HepG2 (cell line): Measurements from ENCODE around the gene MEF2B. TPM values are rescaled to one million over a fixed set of nuclear protein-coding genes. Genes with fewer than 3 reads are reported as not detected.

Experiments used
- CEBPB ChIP-seq: IDR thresholded peaks from 2 replicates; pipeline ENCODE4 v1.6.1; 2011; ENCODE audit warnings: low read depth, low read length, improper control_type of control experiment, borderline replicate concordance
- FOXP1 ChIP-seq, 2 experiments: fragments of 450-650 bp in 1 of 2; IDR thresholded peaks; 2 replicates each; pipeline ENCODE4 v1.6.1; 2017 to 2018; ENCODE audit warnings: antibody characterized with exemption in 1 of 2
- HMGA1 ChIP-seq: sonication (generic); formaldehyde crosslinking; conservative IDR thresholded peaks from 2 replicates; pipeline ENCODE4 v1.4.0; 2020; ENCODE audit warnings: missing genetic modification reagents
- MTA1 ChIP-seq: sonication (generic); formaldehyde crosslinking; IDR thresholded peaks from 2 replicates; pipeline ENCODE4 v1.4.0; 2020; ENCODE audit warnings: missing genetic modification reagents, mild to moderate bottlenecking, borderline replicate concordance
- NFKBIZ ChIP-seq: IDR thresholded peaks from 2 replicates; pipeline ENCODE4 v1.6.1; 2018; ENCODE audit warnings: missing genetic modification reagents, missing compliant biosample characterization
- NR1H2 ChIP-seq: sonication (generic); formaldehyde crosslinking; IDR thresholded peaks from 2 replicates; pipeline ENCODE4 v1.8.1; 2022; ENCODE audit warnings: low read depth, missing genetic modification reagents, borderline replicate concordance
- RARG ChIP-seq: sonication (generic); formaldehyde crosslinking; IDR thresholded peaks from 2 replicates; pipeline ENCODE4 v1.4.0; 2020; ENCODE audit warnings: low read depth, mild to moderate bottlenecking, missing genetic modification reagents
- SOX13 ChIP-seq, 3 experiments: fragments of 450-650 bp in 1 of 3; sonication (generic) in 1 of 3; formaldehyde crosslinking in 1 of 3; IDR thresholded peaks in 2 of 3; conservative IDR thresholded peaks in 1 of 3; 2 replicates each; pipeline versions ENCODE4 v1.5.0 to v1.6.1; 2016 to 2020; ENCODE audit warnings: antibody characterized with exemption in 1 of 3, mild to moderate bottlenecking in 1 of 3, missing compliant biosample characterization in 1 of 3, missing genetic modification reagents in 1 of 3, moderate library complexity in 1 of 3
- ZFX ChIP-seq: sonication (generic); formaldehyde crosslinking; IDR thresholded peaks from 2 replicates; pipeline ENCODE4 v1.4.0; 2020; ENCODE audit warnings: mild to moderate bottlenecking, low read depth, missing genetic modification reagents, moderate library complexity
- ZGPAT ChIP-seq: IDR thresholded peaks from 2 replicates; pipeline ENCODE4 v1.6.1; 2016; ENCODE audit warnings: mild to moderate bottlenecking
- ZNF207 ChIP-seq: fragments of 450-650 bp; IDR thresholded peaks from 2 replicates; pipeline ENCODE4 v1.6.1; 2016; ENCODE audit warnings: antibody characterized with exemption, borderline replicate concordance
- ZNF230 ChIP-seq: sonication (generic); formaldehyde crosslinking; IDR thresholded peaks from 2 replicates; pipeline ENCODE4 v1.4.0; 2020; ENCODE audit warnings: mild to moderate bottlenecking, missing genetic modification reagents
- ZNF768 ChIP-seq: sonication (generic); formaldehyde crosslinking; IDR thresholded peaks from 2 replicates; pipeline ENCODE4 v1.4.0; 2020; ENCODE audit warnings: missing genetic modification reagents
- polyA plus RNA-seq, 8 experiments: library from polyadenylated mRNA; depleted of rRNA in 3 of 8; stranded (reverse) in 7 of 8; unstranded in 1 of 8; fragments of >200 nt; fragmentation: Illumina TruSeq in 4 of 8; extraction: Trizol in 4 of 8; gene quantifications; 2 replicates each; pipeline versions ENCODE4 v1.2.1 to v1.2.3, GENCODE V29; 2011 to 2016; ENCODE audit warnings: low read depth in 4 of 8, missing spikeins in 1 of 8, mixed read lengths in 1 of 8; ENCODE audit not compliant: insufficient read depth in 1 of 8
- total RNA-seq, 5 experiments: library from RNA; depleted of rRNA; stranded (reverse); fragments of >200 nt; fragmentation: Illumina TruSeq; extraction: Trizol; gene quantifications; 2 replicates each; pipeline ENCODE4 v1.2.3, GENCODE V29; 2016; ENCODE audit warnings: low read depth in 1 of 5
- TF ChIP-seq, protein P1 (sequence below): IDR thresholded peaks from 2 replicates; pipeline ENCODE4 v1.6.1; 2016; ENCODE audit warnings: low read depth, missing genetic modification reagents, missing compliant biosample characterization
- TF ChIP-seq, protein P2 (sequence below): sonication (generic); formaldehyde crosslinking; IDR thresholded peaks from 2 replicates; pipeline ENCODE4 v1.5.1; 2020; ENCODE audit warnings: mild to moderate bottlenecking, missing genetic modification reagents, borderline replicate concordance
- TF ChIP-seq, protein P3 (sequence below): sonication (generic); formaldehyde crosslinking; IDR thresholded peaks from 2 replicates; pipeline ENCODE4 v1.4.0; 2020; ENCODE audit warnings: missing genetic modification reagents, borderline replicate concordance

MEF2B gene
- total and polyA plus RNA-seq, 2 of the 13 experiments (the other 11 are each of a cell fraction or from before 2014, with no cell fraction given) = 1.2 to 1.7 TPM

GRCh38 chr19:19096641-19097627 lies 73.1 kb downstream of the MEF2B start (continued):
- peak; percentile 80; the same call in 1 of the 2 replicates for TF ChIP-seq NFKBIZ (CRISPR knock-in tag)
- TF ChIP-seq, protein P1, sequence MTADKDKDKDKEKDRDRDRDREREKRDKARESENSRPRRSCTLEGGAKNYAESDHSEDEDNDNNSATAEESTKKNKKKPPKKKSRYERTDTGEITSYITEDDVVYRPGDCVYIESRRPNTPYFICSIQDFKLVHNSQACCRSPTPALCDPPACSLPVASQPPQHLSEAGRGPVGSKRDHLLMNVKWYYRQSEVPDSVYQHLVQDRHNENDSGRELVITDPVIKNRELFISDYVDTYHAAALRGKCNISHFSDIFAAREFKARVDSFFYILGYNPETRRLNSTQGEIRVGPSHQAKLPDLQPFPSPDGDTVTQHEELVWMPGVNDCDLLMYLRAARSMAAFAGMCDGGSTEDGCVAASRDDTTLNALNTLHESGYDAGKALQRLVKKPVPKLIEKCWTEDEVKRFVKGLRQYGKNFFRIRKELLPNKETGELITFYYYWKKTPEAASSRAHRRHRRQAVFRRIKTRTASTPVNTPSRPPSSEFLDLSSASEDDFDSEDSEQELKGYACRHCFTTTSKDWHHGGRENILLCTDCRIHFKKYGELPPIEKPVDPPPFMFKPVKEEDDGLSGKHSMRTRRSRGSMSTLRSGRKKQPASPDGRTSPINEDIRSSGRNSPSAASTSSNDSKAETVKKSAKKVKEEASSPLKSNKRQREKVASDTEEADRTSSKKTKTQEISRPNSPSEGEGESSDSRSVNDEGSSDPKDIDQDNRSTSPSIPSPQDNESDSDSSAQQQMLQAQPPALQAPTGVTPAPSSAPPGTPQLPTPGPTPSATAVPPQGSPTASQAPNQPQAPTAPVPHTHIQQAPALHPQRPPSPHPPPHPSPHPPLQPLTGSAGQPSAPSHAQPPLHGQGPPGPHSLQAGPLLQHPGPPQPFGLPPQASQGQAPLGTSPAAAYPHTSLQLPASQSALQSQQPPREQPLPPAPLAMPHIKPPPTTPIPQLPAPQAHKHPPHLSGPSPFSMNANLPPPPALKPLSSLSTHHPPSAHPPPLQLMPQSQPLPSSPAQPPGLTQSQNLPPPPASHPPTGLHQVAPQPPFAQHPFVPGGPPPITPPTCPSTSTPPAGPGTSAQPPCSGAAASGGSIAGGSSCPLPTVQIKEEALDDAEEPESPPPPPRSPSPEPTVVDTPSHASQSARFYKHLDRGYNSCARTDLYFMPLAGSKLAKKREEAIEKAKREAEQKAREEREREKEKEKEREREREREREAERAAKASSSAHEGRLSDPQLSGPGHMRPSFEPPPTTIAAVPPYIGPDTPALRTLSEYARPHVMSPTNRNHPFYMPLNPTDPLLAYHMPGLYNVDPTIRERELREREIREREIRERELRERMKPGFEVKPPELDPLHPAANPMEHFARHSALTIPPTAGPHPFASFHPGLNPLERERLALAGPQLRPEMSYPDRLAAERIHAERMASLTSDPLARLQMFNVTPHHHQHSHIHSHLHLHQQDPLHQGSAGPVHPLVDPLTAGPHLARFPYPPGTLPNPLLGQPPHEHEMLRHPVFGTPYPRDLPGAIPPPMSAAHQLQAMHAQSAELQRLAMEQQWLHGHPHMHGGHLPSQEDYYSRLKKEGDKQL = peak; percentile 60; the same call in 1 of the 2 replicates
- TF ChIP-seq, protein P2, sequence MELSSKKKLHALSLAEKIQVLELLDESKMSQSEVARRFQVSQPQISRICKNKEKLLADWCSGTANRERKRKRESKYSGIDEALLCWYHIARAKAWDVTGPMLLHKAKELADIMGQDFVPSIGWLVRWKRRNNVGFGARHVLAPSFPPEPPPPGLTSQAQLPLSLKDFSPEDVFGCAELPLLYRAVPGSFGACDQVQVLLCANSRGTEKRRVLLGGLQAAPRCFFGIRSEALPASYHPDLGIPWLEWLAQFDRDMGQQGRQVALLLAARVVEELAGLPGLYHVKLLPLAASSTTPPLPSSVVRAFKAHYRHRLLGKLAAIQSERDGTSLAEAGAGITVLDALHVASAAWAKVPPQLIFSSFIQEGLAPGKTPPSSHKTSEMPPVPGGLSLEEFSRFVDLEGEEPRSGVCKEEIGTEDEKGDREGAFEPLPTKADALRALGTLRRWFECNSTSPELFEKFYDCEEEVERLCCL = no peak
- TF ChIP-seq RARG (CRISPR knock-in tag) = no peak
- peak; percentile 51; the same call in 1 of the 2 replicates for TF ChIP-seq ZNF768 (CRISPR knock-in tag)
- TF ChIP-seq FOXP1 (IDR thresholded peaks at IDR 0.05) = no peak
- peak; percentile 84 for TF ChIP-seq FOXP1 (CRISPR knock-in tag; IDR thresholded peaks at IDR 0.05)
- TF ChIP-seq ZNF207 = no peak
- TF ChIP-seq MTA1 (CRISPR knock-in tag) = peak; percentile 98
- TF ChIP-seq, protein P3, sequence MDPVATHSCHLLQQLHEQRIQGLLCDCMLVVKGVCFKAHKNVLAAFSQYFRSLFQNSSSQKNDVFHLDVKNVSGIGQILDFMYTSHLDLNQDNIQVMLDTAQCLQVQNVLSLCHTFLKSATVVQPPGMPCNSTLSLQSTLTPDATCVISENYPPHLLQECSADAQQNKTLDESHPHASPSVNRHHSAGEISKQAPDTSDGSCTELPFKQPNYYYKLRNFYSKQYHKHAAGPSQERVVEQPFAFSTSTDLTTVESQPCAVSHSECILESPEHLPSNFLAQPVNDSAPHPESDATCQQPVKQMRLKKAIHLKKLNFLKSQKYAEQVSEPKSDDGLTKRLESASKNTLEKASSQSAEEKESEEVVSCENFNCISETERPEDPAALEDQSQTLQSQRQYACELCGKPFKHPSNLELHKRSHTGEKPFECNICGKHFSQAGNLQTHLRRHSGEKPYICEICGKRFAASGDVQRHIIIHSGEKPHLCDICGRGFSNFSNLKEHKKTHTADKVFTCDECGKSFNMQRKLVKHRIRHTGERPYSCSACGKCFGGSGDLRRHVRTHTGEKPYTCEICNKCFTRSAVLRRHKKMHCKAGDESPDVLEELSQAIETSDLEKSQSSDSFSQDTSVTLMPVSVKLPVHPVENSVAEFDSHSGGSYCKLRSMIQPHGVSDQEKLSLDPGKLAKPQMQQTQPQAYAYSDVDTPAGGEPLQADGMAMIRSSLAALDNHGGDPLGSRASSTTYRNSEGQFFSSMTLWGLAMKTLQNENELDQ (CRISPR knock-in tag) = no peak
- TF ChIP-seq HMGA1 (CRISPR knock-in tag) = no peak
- TF ChIP-seq CEBPB = peak; percentile 76; the same call in 1 of the 2 replicates
- no peak for TF ChIP-seq NR1H2 (CRISPR knock-in tag)
- TF ChIP-seq SOX13 (IDR thresholded peaks at IDR 0.05) = no peak
- TF ChIP-seq SOX13 (CRISPR knock-in tag; conservative IDR thresholded peaks at IDR 0.05 in 1 of 2, IDR thresholded peaks at IDR 0.05 in 1 of 2) = peak in 1 of 2 experiments; percentile 75; a peak in 2 of 4 replicates
- peak; percentile 94 for TF ChIP-seq ZGPAT (CRISPR knock-in tag)
- no peak for TF ChIP-seq ZNF230
- peak; percentile 83 for TF ChIP-seq ZFX (CRISPR knock-in tag)
